ENCODE results near the gene YKT6.

GRCh38 chr7:44215531-44215930 lies 14.8 kb downstream of the YKT6 start:
- TF ChIP-seq, protein P1, sequence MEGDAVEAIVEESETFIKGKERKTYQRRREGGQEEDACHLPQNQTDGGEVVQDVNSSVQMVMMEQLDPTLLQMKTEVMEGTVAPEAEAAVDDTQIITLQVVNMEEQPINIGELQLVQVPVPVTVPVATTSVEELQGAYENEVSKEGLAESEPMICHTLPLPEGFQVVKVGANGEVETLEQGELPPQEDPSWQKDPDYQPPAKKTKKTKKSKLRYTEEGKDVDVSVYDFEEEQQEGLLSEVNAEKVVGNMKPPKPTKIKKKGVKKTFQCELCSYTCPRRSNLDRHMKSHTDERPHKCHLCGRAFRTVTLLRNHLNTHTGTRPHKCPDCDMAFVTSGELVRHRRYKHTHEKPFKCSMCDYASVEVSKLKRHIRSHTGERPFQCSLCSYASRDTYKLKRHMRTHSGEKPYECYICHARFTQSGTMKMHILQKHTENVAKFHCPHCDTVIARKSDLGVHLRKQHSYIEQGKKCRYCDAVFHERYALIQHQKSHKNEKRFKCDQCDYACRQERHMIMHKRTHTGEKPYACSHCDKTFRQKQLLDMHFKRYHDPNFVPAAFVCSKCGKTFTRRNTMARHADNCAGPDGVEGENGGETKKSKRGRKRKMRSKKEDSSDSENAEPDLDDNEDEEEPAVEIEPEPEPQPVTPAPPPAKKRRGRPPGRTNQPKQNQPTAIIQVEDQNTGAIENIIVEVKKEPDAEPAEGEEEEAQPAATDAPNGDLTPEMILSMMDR (IDR thresholded peaks at IDR 0.05): no peak
- no peak for TF ChIP-seq POLR2A (IDR thresholded peaks at IDR 0.05)
